ENCODE data around the gene CCT7. TPM values are rescaled to one million over a fixed set of nuclear protein-coding genes. Genes with fewer than 3 reads are reported as not detected.

CCT7 gene
- total RNA-seq, 6 experiments from 2014 or later = 83.5 to 131 (median 99.4) TPM

- no peak for ATAC-seq
- Histone ChIP-seq H3K27ac (no peak overlapping the region), H3K36me3 (peaks cover 0 to 12% (median 2%) of the 10 kb centered on the region in 4 donors), H3K4me3 (no peak overlapping the region), H3K4me1 (peaks cover 0 to 5% (median 0%) of the 10 kb centered on the region in 4 donors), H3K9me3 (no peaks in the 10 kb centered on the region), H3K27me3 (no peaks in the 10 kb centered on the region)
- intact Hi-C loops (cut with DNase I) = no loop called here
- TF ChIP-seq POLR2A (IDR thresholded peaks at IDR 0.05) = no peak
- no peak for DNase-seq
- 64% methylated on average over 6 of the region's 14 CpGs for WGBS (ENCODE audit: insufficient coverage, low coverage, low lambda C conversion rate, missing lambda C conversion rate)
Measured at GRCh38 chr2:73228631-73229030, 5.5 kb upstream of the CCT7 start.

GRCh38 chr2:73232403-73233153 is 1.5 kb upstream of the CCT7 start:
- peak in 1 of 3 donors; percentile 58 for DNase-seq
- WGBS (ENCODE audit: insufficient coverage, low coverage, low lambda C conversion rate, missing lambda C conversion rate) = 5% methylated on average over 12 of the region's 37 CpGs
- intact Hi-C loops (cut with DNase I) = no loop called here
- H3K27me3 ChIP-seq = no peaks in the 10 kb centered on the region
- H3K27ac ChIP-seq = peak overlapping the region in 2 of 3 donors; percentile 17 to 48
- H3K9me3 ChIP-seq = no peaks in the 10 kb centered on the region
- ATAC-seq = no peak
- no peak for TF ChIP-seq CTCF (IDR thresholded peaks at IDR 0.05)
- peak overlapping the region; percentile 83 to 94 (median 90) for H3K4me3 ChIP-seq
- peaks cover 0 to 17% (median 3%) of the 10 kb centered on the region in 4 donors for H3K4me1 ChIP-seq
- H3K36me3 ChIP-seq = peaks cover 0 to 12% (median 0%) of the 10 kb centered on the region in 4 donors

- ATAC-seq = peak; percentile 90 to 94 (median 91)
- peaks cover 0 to 17% (median 3%) of the 10 kb centered on the region in 4 donors for H3K4me1 ChIP-seq
Measured at GRCh38 chr2:73233154-73233931, 765 bp upstream of the CCT7 start, which contains the start of gene PRADC1. TSS of gene PRADC1 (minus strand) at chr2:73233239. CDS start at chr2:73233160, 79 bp downstream.

GRCh38 chr2:73235315-73236028 is 1.4 kb downstream of the CCT7 start:
- DNase-seq (no peak), ATAC-seq (no peak)
- intact Hi-C loops (cut with DNase I) = no loop called here
- peaks cover 0 to 17% (median 3%) of the 10 kb centered on the region in 4 donors for H3K4me1 ChIP-seq
- H3K9me3 ChIP-seq = no peaks in the 10 kb centered on the region
- no peak overlapping the region for H3K27ac ChIP-seq
- TF ChIP-seq POLR2A (IDR thresholded peaks at IDR 0.05) (no peak), CTCF (IDR thresholded peaks at IDR 0.05) (no peak)
- peaks cover 0 to 12% (median 0%) of the 10 kb centered on the region in 4 donors for H3K36me3 ChIP-seq
- H3K4me3 ChIP-seq = peak overlapping the region; percentile 83 to 94 (median 90)
- WGBS (ENCODE audit: insufficient coverage, low coverage, low lambda C conversion rate, missing lambda C conversion rate) = 51% methylated on average over 11 of the region's 11 CpGs
- no peaks in the 10 kb centered on the region for H3K27me3 ChIP-seq

More at GRCh38 chr2:73233154-73233931, 765 bp upstream of the CCT7 start, which contains the start of gene PRADC1:
- no peaks in the 10 kb centered on the region for H3K9me3 ChIP-seq
- no peak for TF ChIP-seq CTCF (IDR thresholded peaks at IDR 0.05)
- peak; percentile 72 for TF ChIP-seq POLR2A (IDR thresholded peaks at IDR 0.05)
- no peaks in the 10 kb centered on the region for H3K27me3 ChIP-seq
- peak within 1 kb of the TSS; percentile 83 to 94 (median 90) for H3K4me3 ChIP-seq
- WGBS (ENCODE audit: insufficient coverage, low coverage, low lambda C conversion rate, missing lambda C conversion rate) = 0% methylated on average over 10 of the region's 67 CpGs
- peak; percentile 98 to 100 (median 99) for DNase-seq
- peaks cover 0 to 12% (median 0%) of the 10 kb centered on the region in 4 donors for H3K36me3 ChIP-seq
- peak within 1 kb of the TSS; percentile 89 to 94 (median 91) for H3K27ac ChIP-seq
- intact Hi-C loops (cut with DNase I) = no loop called here

Data from right lobe of liver (tissue), 6 donors.